Dendritic cell treated with granulocyte-macrophage colony-stimulating factor and Interleukin-4, amounts not matched to agents 40 ng/mL and 50 ng/mL, for 4 days (primary cell): ENCODE data around the gene AGAP1.

ENCODE experiments used
- H3K27ac Mint-ChIP-seq: one replicate; pipeline ENCODE4 v1.8.0; 2022; ENCODE audit warnings: mild to moderate bottlenecking, mixed read lengths
- H3K27me3 Mint-ChIP-seq: one replicate; pipeline ENCODE4 v1.8.0; 2022; ENCODE audit warnings: mild to moderate bottlenecking, mixed read lengths
- H3K36me3 Mint-ChIP-seq: one replicate; pipeline ENCODE4 v1.8.0; 2022; ENCODE audit warnings: low read depth, mixed read lengths
- H3K4me1 Mint-ChIP-seq: one replicate; pipeline ENCODE4 v1.8.0; 2022; ENCODE audit warnings: low read depth, mixed read lengths
- H3K4me3 Mint-ChIP-seq: one replicate; pipeline ENCODE4 v1.8.0; 2022; ENCODE audit warnings: mild to moderate bottlenecking, moderate library complexity, mixed read lengths
- H3K9me3 Mint-ChIP-seq: one replicate; pipeline ENCODE4 v1.8.0; 2022; ENCODE audit warnings: mixed read lengths
- intact Hi-C: fragments of 100-400 bp; cut with micrococcal nuclease; formaldehyde crosslinking; loops from one replicate; pipeline ENCODE4 v1.15.0; 2022

Gene AGAP1

DNA sequence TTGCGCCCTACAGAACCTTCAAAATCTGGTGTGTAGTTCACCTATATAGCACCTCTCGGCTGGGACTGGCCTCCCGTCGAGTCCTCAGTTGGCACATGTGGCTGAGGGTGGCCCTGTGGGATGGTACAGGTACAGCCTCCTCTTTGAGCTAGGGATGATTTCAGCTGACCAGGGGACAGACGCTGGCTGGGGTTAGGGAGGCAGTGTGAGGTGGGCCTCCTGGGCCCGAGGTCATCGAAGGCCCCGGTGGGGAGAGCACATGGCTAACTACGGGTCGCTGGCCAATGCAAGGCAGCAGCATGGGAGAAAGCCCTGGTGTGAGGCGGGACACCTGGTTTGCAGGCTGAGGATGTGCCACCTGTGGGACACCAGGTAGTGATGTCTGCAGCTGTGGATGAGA is 369.6 kb downstream of the AGAP1 start:
- peaks cover 13% of the 10 kb centered on the region for H3K27me3 Mint-ChIP-seq
- intact Hi-C loops, result no loop called here
- H3K9me3 Mint-ChIP-seq, result no peaks in the 10 kb centered on the region
- H3K36me3 Mint-ChIP-seq, result no peaks in the 10 kb centered on the region
- H3K4me1 Mint-ChIP-seq, result no peaks in the 10 kb centered on the region
- no peak overlapping the region for H3K4me3 Mint-ChIP-seq
- H3K27ac Mint-ChIP-seq, result no peak overlapping the region

DNA sequence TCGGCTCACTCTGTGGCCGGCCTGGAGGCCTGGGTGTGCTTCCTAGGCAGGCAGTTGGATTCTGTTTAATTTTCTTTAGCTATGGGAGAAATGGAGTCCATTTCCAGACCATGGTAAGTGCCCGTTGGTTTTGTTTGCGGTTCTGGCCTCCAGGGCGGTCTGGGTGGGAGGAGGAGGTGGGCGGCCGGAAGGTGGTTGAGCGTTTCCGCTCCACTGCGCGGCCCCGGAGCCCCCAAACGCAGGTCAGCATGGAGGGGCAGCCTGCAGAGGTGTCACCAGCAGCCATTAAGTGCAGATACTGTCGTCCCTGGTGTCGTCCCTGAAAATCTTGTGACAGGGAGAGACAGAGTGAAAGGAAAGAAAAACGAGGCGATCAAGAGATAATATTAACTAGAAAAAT is 370.5 kb downstream of the AGAP1 start:
- Mint-ChIP-seq H3K27me3 (peaks cover 13% of the 10 kb centered on the region), H3K9me3 (no peaks in the 10 kb centered on the region), H3K4me3 (no peak overlapping the region), H3K36me3 (no peaks in the 10 kb centered on the region), H3K4me1 (no peaks in the 10 kb centered on the region), H3K27ac (no peak overlapping the region)
- intact Hi-C loops, result no loop called here

DNA sequence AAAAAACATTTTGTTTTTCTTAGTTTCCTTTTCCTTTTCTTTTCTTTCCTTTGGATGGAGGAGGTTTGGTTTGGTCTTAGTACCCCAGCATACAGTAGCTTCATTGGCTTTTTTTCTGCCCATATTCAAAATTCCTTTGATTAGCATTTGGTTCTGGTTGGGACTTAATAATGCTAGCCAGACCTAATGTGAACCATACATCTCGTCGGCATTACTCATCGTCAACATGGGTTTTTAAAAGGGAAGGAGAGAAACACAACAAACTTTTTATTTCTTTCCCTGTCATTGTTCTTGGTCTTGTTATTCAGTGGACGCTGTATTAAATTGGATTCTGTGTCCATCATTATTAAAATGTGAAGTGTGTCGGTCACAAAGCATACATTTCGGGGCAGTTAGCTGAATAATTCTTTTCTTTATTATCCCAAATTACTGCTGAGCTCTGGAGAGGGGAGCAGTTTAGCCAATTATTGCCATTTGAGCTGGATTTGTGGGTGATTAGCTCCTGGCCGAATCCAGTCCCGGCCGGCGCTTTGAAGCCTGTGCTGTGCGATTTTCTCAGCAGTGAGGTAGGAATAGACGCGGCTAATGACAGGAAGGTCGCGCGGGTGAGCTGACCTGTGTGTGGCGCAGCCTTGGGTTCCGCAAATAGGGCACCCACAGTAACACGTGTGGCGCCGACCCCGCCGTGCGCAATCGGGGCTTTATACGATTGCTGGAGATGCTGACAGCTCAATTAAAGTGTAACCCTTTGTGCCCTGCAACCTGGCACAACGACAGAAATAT is 371.1 kb downstream of the AGAP1 start:
- H3K4me3 Mint-ChIP-seq, result no peak overlapping the region

DNA sequence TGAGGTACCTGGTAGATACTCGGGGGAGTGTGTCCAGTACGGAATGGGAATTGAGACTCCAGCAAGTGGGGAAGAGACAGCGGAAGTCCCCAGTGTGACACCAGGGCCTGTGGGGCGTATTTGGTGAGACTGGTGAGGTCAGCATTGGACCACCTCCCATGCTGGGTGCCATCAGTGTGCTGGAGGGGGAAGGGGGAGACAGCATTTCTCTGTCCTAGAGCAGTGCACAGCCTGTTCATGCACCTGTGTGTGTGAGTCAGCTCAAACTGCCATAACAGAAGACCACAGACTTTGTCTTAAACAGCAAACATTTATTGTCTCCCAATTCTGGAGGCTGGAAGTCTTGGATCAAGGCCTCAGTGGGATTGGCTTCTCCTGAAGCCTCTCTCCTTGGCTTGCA is 372.5 kb downstream of the AGAP1 start:
- H3K4me1 Mint-ChIP-seq, result no peaks in the 10 kb centered on the region
- no peak overlapping the region for H3K27ac Mint-ChIP-seq
- intact Hi-C loops, result no loop called here
- no peak overlapping the region for H3K4me3 Mint-ChIP-seq
- peaks cover 13% of the 10 kb centered on the region for H3K27me3 Mint-ChIP-seq
- no peaks in the 10 kb centered on the region for H3K36me3 Mint-ChIP-seq
- H3K9me3 Mint-ChIP-seq, result peaks cover 17% of the 10 kb centered on the region

More for the DNA sequence above, 371.1 kb downstream of the AGAP1 start:
- Mint-ChIP-seq H3K27me3 (peaks cover 13% of the 10 kb centered on the region), H3K4me1 (no peaks in the 10 kb centered on the region), H3K9me3 (peaks cover 3% of the 10 kb centered on the region), H3K27ac (no peak overlapping the region), H3K36me3 (no peaks in the 10 kb centered on the region)
- intact Hi-C loops, result no loop called here

DNA sequence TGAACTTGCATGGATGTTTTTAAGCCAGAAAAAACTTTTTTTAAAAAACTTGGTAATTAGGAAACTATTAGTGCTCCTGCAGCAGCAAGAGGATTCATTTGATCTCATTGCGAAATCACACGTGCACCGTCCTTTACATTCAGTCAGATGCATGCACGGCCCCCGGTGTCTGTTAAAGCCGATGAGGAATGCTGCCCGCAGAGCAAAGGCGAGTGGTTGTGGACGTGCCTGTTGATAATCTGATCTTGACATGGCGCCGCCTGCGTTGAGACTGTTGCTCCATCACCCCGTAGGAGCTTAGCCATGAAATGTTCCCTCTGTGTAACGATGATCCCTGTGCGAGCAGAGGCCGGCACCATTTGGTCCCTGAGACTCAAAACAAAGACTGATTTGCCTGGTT is 374.4 kb downstream of the AGAP1 start:
- intact Hi-C loops, result no loop called here
- H3K4me3 Mint-ChIP-seq, result no peak overlapping the region
- H3K4me1 Mint-ChIP-seq, result no peaks in the 10 kb centered on the region

DNA sequence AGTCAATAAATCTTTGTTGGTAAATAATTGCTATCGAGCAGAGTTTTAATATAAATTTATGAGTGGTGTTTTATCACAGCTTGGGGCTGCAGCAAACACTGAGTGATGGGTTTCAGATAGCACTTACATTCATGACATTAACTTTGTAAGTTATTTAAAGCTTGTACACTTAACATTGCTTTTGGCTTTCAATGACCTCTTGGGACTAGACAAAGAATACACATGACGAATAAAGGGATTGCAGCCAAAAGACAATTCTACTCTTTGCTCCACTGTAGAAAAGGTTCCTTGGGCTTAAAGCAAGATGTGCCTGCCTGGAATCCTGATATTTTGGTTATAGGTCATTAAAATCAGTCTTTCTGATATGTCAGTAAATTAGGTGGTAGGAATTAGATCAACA is 374.8 kb downstream of the AGAP1 start:
- intact Hi-C loops, result no loop called here
- Mint-ChIP-seq H3K27me3 (peaks cover 13% of the 10 kb centered on the region), H3K9me3 (peaks cover 22% of the 10 kb centered on the region), H3K27ac (no peak overlapping the region), H3K4me1 (no peaks in the 10 kb centered on the region), H3K36me3 (no peaks in the 10 kb centered on the region), H3K4me3 (no peak overlapping the region)

More for the DNA sequence above, 374.4 kb downstream of the AGAP1 start:
- H3K27ac Mint-ChIP-seq, result no peak overlapping the region
- no peaks in the 10 kb centered on the region for H3K36me3 Mint-ChIP-seq
- H3K9me3 Mint-ChIP-seq, result peaks cover 22% of the 10 kb centered on the region
- H3K27me3 Mint-ChIP-seq, result peaks cover 13% of the 10 kb centered on the region

DNA sequence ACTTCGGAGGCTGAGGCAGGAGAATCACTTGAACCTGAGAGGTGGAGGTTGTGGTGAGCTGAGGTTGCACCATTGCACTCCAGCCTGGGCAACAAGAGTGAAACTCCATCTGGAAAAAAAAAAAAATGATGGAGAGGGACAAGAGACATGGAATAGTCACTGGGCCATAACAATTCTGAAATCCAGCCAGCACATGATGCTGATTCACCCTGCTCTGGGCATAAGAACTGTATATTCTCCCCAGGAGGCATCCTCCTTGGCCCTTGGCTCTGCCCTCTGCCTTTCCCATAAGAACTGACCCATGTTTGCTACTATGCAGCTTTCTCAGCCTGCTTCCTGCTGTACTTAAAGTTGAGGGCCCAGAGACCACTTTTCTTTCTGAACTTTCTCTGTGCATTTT is 376.7 kb downstream of the AGAP1 start:
- Mint-ChIP-seq H3K9me3 (peaks cover 32% of the 10 kb centered on the region), H3K27me3 (peaks cover 3% of the 10 kb centered on the region), H3K27ac (no peak overlapping the region), H3K4me3 (no peak overlapping the region), H3K4me1 (no peaks in the 10 kb centered on the region), H3K36me3 (no peaks in the 10 kb centered on the region)
- intact Hi-C loops, result no loop called here

DNA sequence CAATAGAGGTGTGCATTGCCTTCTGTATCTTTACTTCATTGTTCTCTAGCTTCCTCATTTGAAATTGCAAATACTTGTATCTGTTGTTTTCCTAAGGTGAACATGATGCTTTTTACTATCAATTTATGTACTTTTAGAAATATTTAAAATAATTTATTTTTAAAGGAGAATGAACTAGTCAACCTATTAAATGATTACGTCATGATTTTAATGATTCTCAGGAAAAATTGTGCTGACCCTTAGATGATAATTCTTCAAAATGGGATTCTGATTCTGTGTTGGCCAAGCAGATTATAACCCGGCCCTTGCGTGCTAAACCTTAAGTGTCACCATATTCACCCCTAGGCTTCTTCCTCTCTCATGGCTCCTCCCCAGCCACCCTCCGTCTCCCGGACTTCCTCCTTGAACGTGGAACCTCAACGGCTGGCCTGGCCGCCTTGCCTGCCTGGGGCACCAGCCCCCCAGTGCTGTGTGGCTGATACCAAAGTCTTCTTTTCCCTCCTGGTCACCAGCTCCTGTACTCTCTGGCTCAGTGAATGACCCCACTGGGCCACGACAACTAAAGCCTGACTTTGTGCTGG is 382.3 kb downstream of the AGAP1 start:
- Mint-ChIP-seq H3K9me3 (peaks cover 26% of the 10 kb centered on the region), H3K27ac (no peak overlapping the region)

DNA sequence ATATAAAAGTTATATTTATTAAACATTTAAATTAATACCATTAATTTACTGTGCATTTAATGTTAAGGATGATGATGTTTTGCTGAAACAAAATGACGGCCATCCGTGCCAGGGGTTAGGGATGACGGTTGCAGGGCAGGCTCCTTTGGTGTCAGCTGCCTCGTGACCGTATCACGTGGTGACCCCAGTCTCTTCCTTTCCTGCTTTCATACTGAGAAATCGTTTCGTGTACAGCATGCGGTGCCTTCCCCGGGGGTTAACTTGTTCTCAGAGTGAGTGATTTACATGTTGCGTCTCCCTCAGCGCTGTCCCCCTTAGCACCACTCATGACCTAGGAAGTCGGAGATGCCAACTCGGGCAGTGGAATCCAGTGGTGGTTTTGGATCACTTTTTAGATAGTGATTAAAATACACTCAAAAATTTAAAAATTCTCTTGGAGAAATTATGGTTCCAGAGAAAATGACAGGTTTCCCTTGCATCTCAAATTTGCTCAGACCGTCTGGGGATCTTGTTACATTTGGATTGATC is 383.5 kb downstream of the AGAP1 start:
- no peak overlapping the region for H3K27ac Mint-ChIP-seq
- no peaks in the 10 kb centered on the region for H3K27me3 Mint-ChIP-seq
- intact Hi-C loops, result no loop called here
- peaks cover 20% of the 10 kb centered on the region for H3K9me3 Mint-ChIP-seq
- no peak overlapping the region for H3K4me3 Mint-ChIP-seq
- no peaks in the 10 kb centered on the region for H3K4me1 Mint-ChIP-seq
- no peaks in the 10 kb centered on the region for H3K36me3 Mint-ChIP-seq

More for the DNA sequence above, 382.3 kb downstream of the AGAP1 start:
- Mint-ChIP-seq H3K27me3 (no peaks in the 10 kb centered on the region), H3K4me1 (no peaks in the 10 kb centered on the region), H3K36me3 (no peaks in the 10 kb centered on the region), H3K4me3 (no peak overlapping the region)
- intact Hi-C loops, result no loop called here

DNA sequence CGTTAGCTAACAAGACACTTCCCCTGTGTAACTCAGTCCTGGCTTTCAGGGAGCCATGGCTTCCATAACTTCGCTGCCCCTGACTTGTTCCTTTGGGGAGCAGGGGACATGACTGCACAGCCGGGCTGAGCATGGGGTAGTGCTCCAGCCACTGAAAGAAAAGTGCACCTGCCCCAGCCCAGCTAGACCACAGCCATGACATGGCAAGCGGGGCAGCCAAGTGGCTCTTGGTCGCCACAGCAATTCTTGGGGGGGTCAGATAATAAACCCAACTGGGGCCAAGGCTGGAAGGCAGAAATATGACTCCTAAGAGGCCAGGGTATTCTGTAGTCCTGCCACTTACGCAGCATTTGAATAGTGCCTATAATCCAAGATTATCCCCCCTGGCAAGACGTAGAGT is 385.3 kb downstream of the AGAP1 start:
- H3K4me3 Mint-ChIP-seq, result no peak overlapping the region
- H3K27ac Mint-ChIP-seq, result no peak overlapping the region
- H3K27me3 Mint-ChIP-seq, result no peaks in the 10 kb centered on the region
- intact Hi-C loops, result no loop called here
- H3K9me3 Mint-ChIP-seq, result peaks cover 16% of the 10 kb centered on the region
- no peaks in the 10 kb centered on the region for H3K36me3 Mint-ChIP-seq
- no peaks in the 10 kb centered on the region for H3K4me1 Mint-ChIP-seq

DNA sequence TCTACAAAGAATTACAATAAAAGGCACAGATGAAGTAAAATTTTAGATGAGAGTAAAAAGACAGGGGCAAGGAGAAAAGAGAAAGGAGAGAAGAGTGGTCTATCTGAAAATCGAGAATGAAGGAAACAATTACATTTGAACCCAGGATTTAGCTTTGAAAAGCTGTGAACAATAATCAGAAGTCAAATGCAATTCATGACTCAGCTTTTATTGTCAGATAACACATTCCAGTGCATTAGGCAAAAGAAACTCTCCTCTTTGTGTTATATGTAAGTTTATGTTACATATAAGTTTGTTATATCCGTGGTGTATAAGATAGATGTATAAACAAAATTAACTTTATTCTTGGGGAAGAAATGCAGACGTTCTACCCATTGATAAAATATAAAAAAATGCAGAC is 389.8 kb downstream of the AGAP1 start:
- H3K27ac Mint-ChIP-seq, result no peak overlapping the region
- no peaks in the 10 kb centered on the region for H3K4me1 Mint-ChIP-seq
- intact Hi-C loops, result no loop called here
- no peaks in the 10 kb centered on the region for H3K27me3 Mint-ChIP-seq
- H3K36me3 Mint-ChIP-seq, result no peaks in the 10 kb centered on the region
- H3K9me3 Mint-ChIP-seq, result no peaks in the 10 kb centered on the region
- no peak overlapping the region for H3K4me3 Mint-ChIP-seq

DNA sequence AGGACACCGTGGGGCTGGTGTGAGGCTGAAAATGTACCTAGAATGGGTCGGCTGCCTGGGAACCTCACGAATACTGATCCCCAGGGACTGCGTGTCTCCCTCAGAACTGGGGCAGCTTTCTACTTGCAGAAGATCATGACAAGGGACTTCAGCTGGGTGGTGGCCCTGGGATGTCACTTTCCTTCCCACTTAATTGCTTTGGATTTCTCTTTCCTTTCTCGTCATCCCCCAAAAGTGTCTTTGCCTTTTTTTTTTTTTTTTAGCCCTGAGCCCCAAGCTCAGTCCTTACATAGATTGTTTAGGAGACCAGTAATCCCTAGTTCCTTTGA is 395.4 kb downstream of the AGAP1 start:
- H3K9me3 Mint-ChIP-seq, result no peaks in the 10 kb centered on the region
- intact Hi-C loops, result no loop called here
- H3K27me3 Mint-ChIP-seq, result no peaks in the 10 kb centered on the region
- no peak overlapping the region for H3K27ac Mint-ChIP-seq
- H3K36me3 Mint-ChIP-seq, result no peaks in the 10 kb centered on the region
- H3K4me1 Mint-ChIP-seq, result no peaks in the 10 kb centered on the region
- H3K4me3 Mint-ChIP-seq, result no peak overlapping the region

DNA sequence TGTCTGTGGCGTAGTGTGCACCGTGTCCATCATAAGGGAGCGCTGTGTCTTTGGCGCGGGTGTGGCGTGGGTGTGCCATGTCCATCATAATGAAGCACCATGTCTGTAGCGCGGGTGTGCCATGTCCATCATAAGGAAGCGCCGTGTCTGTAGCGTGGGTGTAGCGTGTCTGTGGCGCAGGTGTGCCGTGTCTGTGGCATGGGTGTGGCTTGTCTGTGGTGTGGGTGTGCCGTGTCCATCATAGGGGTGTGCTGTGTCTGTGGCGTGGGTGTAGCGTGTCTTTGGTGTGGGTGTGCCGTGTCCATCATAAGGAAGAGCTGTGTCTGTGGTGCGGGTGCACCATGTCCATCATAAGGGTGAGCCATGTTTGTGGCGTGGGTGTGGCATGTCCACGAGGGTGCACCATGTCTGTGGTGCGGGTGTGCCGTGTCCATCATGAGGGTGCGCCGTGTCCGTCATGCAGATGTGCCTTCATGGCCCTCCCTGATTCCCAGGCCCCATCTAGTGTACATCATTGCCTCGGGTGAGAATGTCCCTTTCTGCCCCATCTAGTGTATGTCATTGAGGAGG is 399.4 kb downstream of the AGAP1 start:
- intact Hi-C loops, result no loop called here
- H3K9me3 Mint-ChIP-seq, result no peaks in the 10 kb centered on the region
- H3K4me3 Mint-ChIP-seq, result no peak overlapping the region
- H3K27me3 Mint-ChIP-seq, result no peaks in the 10 kb centered on the region
- H3K36me3 Mint-ChIP-seq, result no peaks in the 10 kb centered on the region
- H3K4me1 Mint-ChIP-seq, result no peaks in the 10 kb centered on the region
- no peak overlapping the region for H3K27ac Mint-ChIP-seq

DNA sequence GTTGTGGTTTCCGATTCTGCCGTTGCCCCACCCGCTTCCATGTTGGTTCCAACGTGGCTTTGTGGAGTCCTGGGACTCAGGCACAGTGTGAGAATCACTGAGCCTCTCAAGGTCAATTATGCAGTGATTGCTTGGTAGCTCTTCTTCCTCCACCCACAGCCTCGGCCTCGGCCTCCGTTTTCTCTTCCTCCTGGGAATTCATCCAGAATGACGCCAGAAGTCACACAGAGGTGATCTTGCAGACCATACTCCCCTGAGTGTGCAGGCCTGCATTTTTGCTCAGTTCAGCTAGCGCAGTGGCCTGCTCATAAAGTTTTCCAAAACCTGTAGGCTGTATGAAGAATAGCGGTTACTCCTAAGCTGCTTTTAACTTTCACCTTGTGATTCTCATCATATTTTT is 401.0 kb downstream of the AGAP1 start:
- Mint-ChIP-seq H3K27ac (no peak overlapping the region), H3K27me3 (no peaks in the 10 kb centered on the region), H3K9me3 (no peaks in the 10 kb centered on the region), H3K36me3 (no peaks in the 10 kb centered on the region), H3K4me3 (no peak overlapping the region), H3K4me1 (no peaks in the 10 kb centered on the region)
- intact Hi-C loops, result no loop called here
